HS-27A (cell line): Measurements from ENCODE around the gene FAM227B.
"Not testable (repeated sequence)": the region's sequence is repeated elsewhere in the genome, so short reads cannot be mapped to it uniquely, and the experiment has no call there.

Source experiments
- DNase-seq: peaks from one replicate; pipeline ENCODE4 v3.0.0-alpha.2; 2012; ENCODE audit warnings: low read depth, missing footprints

Gene FAM227B

DNA sequence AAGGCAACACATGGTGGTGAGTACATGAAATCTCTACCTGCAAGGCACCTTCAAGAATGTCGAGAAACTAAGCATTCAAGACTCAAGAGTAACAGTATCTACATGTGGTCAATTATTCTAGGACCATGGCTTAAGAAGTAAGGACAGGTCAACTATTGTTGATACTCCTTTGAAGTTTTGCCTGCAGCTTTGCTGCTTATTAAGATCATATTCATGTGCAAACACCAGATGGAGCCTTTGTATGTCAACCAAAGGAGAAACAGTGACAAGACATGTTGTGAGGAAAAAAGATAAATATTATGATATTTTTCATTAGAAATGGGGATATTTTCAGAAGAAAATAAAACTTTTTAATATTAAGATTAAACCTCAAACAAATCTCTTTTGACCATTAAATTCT lies 249.8 kb downstream of the FAM227B start:
- DNase-seq = no peak

DNA sequence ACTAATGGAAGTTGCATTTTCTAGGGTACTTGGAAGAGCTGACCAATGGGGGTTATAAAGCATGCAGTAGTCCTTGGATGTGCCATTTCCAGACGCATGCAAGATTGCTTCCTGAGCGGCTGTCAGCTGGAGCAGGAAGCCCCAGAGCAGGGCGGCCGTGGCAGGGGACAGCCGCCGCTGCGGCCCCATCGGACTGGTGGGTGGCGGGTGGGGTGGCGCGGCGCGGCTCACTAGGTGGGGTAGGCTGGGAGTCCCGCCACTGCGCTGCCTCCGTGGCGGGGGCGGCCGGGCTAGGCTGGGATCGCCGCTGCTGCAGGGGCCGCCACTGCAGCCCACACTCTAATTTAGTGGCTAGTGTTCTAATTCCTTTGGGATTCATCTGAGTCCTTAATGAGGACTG lies 254.1 kb downstream of the FAM227B start:
- no peak for DNase-seq

DNA sequence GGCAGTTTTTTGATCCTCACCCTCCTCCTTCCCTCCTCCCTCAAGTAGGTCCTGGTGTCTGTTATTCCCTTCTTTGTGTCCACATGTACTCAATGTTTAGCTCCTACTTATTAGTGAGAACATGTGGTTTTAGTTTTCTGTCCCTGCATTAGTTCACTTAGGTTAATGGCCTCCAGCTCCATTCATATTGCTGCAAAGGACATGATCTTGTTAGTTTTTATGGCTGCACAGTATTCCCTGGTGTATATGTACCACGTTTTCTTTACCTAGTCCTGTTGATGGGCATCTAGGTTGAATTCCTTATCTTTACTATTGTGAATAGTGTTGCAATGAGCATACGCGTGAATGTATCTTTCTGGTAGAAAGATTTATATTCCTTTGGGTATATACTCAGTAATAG lies 259.2 kb downstream of the FAM227B start:
- DNase-seq = no peak

DNA sequence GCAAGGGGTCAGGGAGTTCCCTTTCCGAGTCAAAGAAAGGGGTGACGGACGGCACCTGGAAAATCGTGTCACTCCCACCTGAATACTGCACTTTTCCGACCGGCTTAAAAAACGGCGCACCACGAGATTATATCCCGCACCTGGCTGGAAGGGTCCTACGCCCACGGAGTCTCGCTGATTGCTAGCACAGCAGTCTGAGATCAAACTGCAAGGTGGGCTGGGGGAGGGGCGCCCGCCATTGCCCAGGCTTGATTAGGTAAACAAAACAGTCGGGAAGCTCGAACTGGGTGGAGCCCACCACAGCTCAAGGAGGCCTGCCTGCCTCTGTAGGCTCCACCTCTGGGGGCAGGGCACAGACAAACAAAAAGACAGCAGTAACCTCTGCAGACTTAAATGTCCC lies 266.2 kb downstream of the FAM227B start:
- not testable (repeated sequence) for DNase-seq

DNA sequence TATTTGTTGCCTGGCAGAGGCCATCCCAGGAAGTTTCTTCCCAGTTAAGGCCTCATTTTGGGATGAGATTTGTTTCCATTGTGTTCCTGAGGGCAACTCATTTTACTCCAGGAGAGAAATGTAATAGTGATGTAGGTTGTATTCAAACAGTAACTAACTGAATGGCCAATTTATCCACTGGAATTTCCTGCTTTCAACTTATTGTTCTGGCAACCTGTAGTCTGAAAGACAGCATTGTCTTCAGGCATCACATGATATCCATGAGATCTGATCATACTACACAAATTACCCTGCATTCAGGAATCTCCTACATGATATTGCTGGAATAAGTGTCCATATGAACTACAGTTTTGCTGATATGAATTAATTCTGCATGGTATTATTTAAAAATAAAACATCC lies 277.1 kb downstream of the FAM227B start:
- no peak for DNase-seq

DNA sequence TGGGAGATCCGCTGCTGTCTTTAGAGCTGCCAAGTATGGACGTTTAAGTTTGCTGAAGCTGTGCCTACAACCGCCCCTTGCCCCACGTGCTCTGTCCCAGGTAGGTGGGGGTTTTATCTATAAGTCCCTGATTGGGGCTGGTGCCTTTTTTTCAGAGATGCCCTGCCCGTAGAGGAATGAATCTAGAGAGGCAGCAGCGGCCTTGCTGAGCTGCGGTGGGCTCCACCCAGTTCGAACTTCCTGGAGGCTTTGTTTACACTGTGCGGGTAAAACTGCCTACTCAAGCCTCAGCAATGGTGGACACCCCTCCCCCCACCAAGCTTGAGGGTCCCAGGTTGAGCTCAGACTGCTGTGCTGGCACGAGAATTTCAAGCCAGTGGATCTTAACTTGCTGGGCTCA lies 281.0 kb downstream of the FAM227B start:
- no peak for DNase-seq

DNA sequence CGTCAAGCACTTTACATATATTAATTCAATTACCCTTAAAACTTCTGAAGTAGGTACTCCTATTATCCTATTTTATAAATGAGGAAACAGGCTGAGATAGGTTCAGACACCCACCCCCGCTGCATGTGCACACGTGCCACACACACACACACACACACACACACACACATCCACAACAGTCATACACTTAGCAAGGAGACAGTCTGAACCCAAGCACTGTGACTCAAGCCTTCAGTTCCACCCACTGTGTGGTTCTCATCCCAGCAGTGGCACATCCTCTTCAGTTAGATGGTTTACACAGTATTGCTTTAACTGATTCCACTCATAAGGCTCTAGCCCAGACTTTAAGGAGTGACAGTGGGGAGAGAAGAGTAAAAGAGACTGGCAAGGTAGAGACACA lies 288.7 kb downstream of the FAM227B start:
- DNase-seq = no peak

DNA sequence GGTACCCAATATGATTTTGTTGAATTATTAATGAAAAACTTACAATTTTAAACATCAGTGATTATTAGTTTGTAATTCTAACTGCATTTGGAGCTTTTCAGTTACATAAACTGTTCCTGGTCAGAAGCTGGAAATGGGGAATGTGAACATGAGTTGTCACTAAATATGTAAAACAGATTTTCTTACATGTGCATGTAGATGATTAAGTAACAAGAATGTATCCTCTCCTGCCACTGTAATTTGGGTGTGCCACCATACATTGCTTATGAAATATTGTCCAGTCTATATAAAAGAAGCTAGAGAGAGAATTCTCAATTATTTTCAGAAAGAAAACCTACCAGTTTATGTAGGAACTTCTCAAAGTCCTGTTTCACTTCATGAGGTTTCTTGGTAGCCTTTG lies 289.2 kb downstream of the FAM227B start:
- no peak for DNase-seq

DNA sequence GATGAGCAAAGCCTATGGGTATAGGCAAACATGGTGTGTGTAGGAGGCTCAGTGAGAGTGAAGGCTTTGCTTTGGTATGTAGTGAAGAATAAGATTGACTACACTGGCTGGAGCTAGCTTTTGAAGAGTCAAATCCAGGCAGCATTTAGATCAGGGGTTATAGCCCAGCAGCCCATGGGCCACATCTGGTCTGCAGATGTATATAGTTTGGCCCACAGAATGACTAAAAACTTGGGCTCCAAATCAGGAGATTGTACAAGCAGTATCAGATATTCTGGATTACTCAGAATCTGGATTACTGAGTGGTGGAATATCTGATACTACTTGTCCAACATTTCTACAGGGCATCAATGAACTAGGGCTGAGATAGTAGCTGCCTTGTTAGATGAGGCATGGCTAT lies 290.5 kb downstream of the FAM227B start:
- DNase-seq = no peak

DNA sequence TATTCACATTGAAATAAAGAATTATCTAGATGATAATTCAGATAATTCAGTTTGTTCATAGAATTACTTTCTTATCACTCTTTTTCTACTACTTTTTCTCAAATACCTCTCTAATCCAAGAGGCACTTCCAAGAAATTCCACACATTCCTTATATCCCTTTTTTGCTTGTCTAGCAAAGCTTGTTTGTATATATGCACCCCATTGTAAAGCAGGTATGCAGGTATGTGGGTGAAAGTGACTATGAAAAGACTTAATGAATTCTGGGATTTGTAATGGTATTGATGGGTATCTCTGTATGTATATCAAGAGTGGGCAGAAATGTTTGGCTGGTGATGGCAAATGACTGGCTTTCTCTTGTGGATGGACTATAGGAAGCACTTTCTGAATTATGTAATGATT lies 291.7 kb downstream of the FAM227B start:
- DNase-seq = no peak

DNA sequence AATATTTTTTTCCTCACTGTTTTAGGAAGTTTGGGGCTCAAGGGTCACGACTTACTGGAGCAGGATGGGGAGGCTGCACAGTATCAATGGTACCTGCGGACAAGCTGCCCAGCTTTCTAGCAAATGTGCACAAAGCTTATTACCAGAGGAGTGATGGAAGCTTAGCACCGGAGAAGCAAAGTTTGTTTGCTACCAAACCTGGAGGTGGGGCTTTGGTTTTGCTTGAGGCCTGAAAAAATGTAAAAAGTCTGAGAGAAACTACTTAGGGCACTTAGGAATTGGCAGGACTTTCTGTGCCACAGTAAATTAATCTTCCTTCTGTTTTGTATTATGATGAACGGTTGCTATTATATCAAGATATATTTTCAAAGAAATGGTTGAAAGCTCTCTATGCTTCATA lies 292.7 kb downstream of the FAM227B start:
- DNase-seq = no peak

DNA sequence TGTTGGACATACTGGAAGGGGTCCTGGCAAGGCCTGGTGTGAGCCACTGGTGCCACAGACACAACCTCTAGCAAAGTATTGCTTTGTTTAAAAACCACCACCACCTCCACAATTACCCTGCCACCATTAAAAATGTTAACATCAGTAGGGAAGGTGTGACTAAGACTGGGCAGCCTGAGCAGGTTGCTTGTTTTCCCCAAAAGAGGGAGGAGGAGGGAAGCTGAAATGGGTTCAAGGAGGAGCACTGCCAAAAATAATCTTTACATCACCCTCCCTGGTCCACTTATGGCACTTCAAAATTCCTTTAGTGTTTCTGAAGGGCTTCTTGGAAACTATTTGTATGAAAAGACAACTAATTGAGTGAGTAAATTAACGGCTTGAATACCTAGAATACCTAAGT lies 297.4 kb downstream of the FAM227B start:
- no peak for DNase-seq

DNA sequence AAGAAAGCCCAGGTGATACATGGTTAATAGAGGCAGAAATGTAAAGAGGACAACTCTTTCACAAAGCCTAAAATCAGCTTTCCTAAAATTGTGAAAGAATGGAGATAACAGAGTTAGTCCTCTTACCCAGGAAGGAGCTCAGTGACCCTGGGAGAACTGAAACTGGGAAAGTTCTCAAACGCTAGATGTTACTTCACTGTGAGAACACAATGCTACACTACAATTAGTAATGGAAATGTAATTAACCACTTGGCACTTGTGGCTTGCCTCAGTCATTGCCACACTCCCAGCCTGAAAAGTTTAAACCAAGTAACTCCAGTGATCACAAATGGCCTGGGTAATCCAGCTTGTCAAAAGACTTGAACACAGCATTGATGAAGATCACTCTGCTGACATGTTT lies 300.3 kb downstream of the FAM227B start:
- DNase-seq = no peak

DNA sequence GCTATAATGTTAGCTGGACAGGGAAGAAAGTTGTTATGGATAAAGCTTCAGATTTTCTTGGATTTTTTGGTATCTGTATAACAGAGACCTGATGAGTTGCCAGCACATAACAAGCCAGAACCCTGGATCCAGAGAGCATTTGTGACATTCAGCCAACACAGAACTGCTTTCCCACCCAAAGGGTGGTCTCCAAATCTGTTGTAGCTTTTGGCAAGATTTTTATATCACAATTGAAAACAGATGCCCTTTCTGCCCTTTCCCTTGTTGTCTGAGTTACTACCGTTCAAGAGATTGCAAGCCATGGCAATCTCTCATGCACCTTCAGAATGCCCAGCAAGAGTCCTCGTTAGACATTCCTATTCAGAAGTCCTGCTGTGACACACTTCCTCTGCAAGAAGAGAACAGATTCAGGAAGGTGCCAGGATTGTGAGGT lies 305.2 kb downstream of the FAM227B start:
- DNase-seq = no peak

DNA sequence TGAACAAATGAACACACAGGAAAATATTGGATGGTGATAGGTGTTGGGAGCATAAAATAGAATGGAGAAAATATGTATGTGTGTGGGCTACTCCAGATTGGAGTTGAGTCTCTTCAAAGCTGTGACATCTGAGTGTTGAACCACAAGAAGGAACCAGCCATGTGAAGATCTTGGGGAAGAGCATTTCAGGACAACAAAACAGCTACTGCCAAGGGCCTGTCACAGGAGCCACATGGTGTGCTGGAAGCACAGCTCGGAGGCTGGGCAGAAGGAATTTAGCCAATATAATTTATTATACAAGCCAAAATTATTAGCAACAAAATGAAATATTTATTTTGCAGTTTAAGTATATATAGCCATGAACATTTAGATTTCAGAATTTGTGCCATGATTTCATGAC lies 305.9 kb downstream of the FAM227B start:
- DNase-seq = no peak

DNA sequence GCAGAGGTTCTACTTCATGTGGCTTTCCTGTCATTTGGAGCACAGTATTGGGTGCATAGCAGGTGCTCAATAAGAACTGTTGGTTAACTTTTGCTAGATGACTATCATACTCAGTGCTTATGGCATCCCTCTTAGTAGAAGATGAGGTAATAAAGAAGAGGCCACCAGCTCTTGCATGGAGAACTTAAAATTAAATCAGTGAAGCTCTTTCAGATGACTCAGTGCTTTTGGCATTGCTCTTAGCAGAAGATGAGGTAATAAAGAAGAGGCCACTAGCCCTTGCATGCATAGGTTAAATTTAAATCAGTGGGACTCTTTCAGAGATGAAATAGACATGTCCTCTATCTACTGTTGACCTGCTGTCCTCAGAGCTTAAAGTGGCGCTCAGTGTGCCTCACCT lies 307.0 kb downstream of the FAM227B start:
- peak; percentile 23 for DNase-seq

DNA sequence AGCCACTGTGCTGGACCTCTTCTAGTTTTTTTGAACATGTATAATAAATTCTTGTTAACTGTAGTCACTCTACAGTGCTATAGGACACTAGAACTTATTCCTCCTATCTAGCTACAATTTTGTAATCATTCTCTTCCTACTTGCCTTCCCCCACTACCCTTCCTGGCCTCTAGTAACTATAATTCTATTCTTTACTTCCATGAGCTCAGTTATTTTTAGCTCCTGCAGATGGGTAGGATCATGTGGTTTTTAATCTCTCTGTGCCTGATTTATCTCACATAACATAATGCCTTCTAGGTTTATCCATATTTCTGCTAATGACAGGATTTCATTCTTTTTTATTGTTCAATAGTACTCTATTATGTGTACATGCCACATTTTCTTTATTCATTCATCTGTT lies 310.7 kb downstream of the FAM227B start:
- no peak for DNase-seq

DNA sequence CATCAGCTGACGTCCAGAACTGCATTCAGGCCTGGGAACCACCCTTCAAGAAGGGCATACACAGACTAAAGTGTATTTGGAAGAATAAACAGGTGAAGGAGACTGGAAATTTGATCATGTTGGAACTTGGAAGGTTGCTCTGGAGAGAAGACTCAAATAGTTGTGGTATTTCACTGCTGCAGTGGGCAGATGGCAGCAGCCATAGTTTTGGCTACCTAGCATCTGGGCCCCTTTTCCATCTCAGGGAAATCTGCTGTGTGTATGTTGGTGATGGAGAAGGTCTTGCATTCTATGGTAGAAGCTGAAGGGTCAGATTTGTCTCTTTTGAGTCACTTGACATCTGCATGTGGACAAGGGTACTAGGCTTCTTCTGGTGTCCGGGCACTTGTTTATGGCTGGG lies 311.9 kb downstream of the FAM227B start:
- DNase-seq = no peak

DNA sequence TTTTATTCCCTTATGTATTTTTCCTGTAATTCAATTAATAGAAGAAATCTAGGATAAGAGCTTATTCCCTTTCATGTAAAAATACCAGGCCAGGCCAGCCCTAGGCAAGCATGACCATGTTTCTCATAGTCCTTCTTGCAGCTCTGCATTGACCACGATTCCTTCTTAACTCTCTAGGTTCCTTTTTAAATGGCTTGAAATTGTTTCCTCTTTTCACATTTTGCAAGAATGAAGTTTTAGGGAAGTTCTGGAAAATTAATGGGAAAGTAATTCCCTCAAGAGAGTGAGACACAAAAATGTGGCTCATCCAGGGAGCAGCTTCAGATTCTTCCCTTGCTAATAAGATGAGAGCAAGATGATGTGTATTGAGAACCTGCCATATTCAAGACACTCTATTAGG lies 314.1 kb downstream of the FAM227B start:
- no peak for DNase-seq

DNA sequence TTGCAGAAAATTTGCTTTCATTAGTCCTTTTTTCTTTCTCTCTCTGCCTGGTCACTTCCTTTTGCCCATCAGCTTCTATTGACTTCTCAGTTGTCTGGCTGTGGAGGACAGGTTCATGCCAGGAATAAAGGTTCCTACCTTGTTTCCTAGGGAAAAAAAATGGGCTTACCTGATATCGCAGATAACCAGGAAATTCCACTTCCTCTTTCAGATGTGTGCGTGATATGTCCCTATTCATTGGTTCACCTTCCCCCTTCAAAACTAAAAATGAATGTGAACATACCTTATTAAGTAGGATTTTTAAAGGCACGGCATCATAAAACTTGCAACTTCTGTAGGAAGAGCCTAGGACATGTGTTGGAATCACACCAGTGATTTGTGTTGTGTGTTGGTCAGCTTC lies 317.6 kb downstream of the FAM227B start:
- no peak for DNase-seq

DNA sequence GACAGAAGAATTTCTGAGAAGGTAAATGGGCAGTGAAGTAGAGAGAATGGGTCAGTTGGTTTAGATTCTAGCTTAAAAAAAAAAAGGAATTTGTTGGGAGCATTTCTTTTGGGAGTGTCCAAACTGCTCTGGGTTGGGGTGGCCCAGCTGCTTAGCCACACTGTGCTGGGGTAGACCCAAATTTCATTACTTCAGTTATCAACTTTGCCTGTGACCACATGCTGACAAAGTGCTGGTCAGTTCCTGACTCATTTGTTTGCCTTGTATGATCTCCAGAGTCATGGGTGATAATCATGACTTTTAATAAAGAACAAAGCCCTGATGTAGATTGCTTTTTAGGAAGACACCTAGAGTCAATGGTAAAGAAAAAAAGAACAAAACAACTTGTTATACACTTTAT lies 319.1 kb downstream of the FAM227B start:
- DNase-seq = no peak

DNA sequence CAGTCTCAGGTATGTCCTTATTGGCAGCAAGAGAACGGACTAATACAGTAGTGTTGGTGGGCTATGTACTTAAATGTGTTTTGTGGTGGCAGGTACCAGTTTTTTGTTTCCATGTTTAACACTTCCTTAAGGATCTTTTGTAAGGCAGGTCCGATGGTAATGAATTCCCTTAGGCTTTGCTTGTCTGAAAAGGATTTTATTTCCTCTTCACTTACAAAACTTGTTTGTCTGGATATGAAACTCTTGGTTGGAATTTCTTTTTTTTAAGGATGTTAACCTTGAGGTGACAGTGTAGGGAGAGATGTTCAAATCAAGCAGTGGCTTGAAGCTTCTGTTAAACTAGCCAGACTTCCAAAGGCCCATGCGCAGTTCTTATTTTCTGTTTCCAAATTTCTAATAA lies 319.8 kb downstream of the FAM227B start:
- DNase-seq = no peak

DNA sequence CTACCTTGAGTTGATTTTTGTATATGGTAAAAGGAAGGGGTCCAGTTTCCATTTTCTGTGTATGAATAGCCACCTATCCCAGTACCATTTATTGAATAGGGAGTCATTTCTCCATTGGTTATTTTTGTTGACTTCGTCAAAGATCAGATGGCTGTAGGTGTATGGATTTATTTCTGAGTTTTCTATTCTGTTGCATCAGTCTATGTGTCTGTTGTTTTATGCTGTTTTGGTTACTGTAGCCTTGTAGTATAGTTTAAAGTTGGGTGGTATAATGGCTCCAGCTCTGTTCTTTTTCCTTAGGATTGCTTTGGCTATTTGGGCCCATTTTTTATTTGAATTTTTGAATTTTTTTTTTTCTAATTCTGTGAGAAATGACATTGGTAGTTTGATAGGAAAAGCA lies 323.0 kb downstream of the FAM227B start:
- DNase-seq = no peak

DNA sequence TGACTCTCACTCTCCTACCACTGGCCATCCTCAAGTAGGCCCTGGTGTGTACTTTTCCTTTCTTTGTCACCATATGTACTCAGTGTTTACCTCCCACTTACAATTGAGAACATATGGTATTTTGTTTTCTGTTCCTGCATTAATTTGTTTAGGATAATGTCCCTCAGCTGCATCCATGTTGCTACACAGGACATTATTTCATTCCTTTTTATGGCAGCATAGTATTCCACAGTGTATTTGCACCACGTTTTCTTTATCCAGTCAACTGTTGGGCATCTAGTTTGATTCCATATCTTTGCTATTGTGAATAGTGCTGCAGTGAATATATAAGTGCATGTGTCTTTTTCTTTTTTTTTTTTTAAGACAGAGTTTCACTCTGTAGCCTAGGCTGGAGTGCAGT lies 324.4 kb downstream of the FAM227B start:
- DNase-seq = no peak

DNA sequence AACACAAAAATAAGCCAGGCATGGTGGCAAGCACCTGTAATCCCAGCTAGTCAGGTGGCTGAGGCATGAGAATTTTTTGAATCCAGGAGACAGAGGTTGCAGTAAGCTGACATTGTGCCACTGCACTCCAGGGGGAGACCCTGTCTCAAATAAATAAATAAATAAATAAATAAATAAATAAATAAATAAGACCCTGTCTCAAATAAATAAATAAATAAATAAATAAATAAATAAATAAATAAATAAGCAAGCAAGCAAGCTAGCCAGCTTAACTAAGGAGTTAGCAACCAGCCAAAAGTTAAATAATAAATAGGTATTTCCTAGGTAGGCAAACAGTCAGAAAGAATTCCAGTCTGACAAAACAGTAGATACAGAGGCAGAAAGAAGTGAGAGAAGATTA lies 326.7 kb downstream of the FAM227B start:
- DNase-seq = no peak
